ENCODE data around the gene HLA-A. TPM values are rescaled to one million over a fixed set of nuclear protein-coding genes. Genes with fewer than 3 reads are reported as not detected.

The HLA-A gene
- total and polyA plus RNA-seq, 10 donors = 1,154 to 1,886 (median 1,581) TPM

GRCh38 chr6:29980511-29980910 lies 38.2 kb downstream of the HLA-A start:
- no peak for DNase-seq
- intact Hi-C loops (cut with DNase I; ENCODE audit: low total_unique reads) = no loop called here
- no peaks in the 10 kb centered on the region for H3K9me3 ChIP-seq
- no peak overlapping the region for H3K4me3 ChIP-seq
- peaks cover 0 to 32% (median 14%) of the 10 kb centered on the region in 7 donors for H3K27me3 ChIP-seq (replicated peaks in 1 of 7)
- H3K27ac ChIP-seq = no peak overlapping the region
- TF ChIP-seq POLR2AphosphoS5 (IDR thresholded peaks at IDR 0.05) (peak in 1 of 3 donors; percentile 9), CTCF (IDR thresholded peaks at IDR 0.05 in 8 of 11, conservative IDR thresholded peaks at IDR 0.05 in 3 of 11) (no peak), POLR2A (IDR thresholded peaks at IDR 0.05) (no peak)
- no peaks in the 10 kb centered on the region for H3K36me3 ChIP-seq
- peaks cover 0 to 22% (median 17%) of the 10 kb centered on the region in 6 donors for H3K4me1 ChIP-seq
- 77 to 85% (median 82%) methylated on average over 10 of the region's 10 CpGs for WGBS, 5 donors

GRCh38 chr6:29981211-29981812 lies 39.0 kb downstream of the HLA-A start:
- H3K36me3 ChIP-seq = no peaks in the 10 kb centered on the region
- H3K27me3 ChIP-seq (replicated peaks in 1 of 7) = peaks cover 0 to 24% (median 8%) of the 10 kb centered on the region in 7 donors
- H3K9me3 ChIP-seq = no peaks in the 10 kb centered on the region
- H3K27ac ChIP-seq = no peak overlapping the region
- H3K4me1 ChIP-seq = peaks cover 0 to 14% (median 9%) of the 10 kb centered on the region in 6 donors
- DNase-seq = no peak
- 68 to 81% (median 72%) methylated on average over 8 of the region's 8 CpGs for WGBS, 5 donors
- TF ChIP-seq CTCF (IDR thresholded peaks at IDR 0.05 in 8 of 11, conservative IDR thresholded peaks at IDR 0.05 in 3 of 11) (no peak), POLR2A (IDR thresholded peaks at IDR 0.05) (no peak), POLR2AphosphoS5 (IDR thresholded peaks at IDR 0.05) (no peak)
- no peak overlapping the region for H3K4me3 ChIP-seq
- intact Hi-C loops (cut with DNase I; ENCODE audit: low total_unique reads) = no loop called here

DNA sequence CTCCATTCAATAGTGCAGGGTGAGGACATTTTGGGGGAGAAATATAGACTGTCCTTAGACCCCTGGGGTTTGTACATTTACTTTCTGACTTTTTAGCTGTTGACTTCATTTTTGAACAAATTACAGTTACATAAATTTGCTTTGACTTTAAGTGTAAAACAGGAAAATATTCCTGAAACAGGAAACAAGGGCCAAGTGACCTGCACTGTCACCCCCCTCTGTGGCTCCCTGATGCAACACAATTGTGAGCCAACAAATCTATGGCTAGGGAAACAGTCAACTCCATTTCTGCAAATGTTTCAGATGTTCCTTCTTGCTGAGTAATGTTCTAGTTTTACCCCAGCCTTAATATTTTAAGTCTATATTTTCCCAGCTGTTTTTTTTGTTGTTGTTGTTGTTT lies 39.8 kb downstream of the HLA-A start:
- H3K4me3 ChIP-seq = no peak overlapping the region
- H3K4me1 ChIP-seq = peaks cover 0 to 8% (median 5%) of the 10 kb centered on the region in 6 donors
- H3K27ac ChIP-seq = no peak overlapping the region
- peaks cover 0 to 16% (median 2%) of the 10 kb centered on the region in 7 donors for H3K27me3 ChIP-seq (replicated peaks in 1 of 7)
- intact Hi-C loops (cut with DNase I; ENCODE audit: low total_unique reads) = no loop called here
- no peaks in the 10 kb centered on the region for H3K36me3 ChIP-seq
- no peaks in the 10 kb centered on the region for H3K9me3 ChIP-seq
- TF ChIP-seq POLR2A (IDR thresholded peaks at IDR 0.05) (no peak), CTCF (IDR thresholded peaks at IDR 0.05 in 8 of 11, conservative IDR thresholded peaks at IDR 0.05 in 3 of 11) (no peak), POLR2AphosphoS5 (IDR thresholded peaks at IDR 0.05) (no peak)
- DNase-seq = no peak

- intact Hi-C loops (cut with DNase I; ENCODE audit: low total_unique reads) = no loop called here
- Histone ChIP-seq H3K36me3 (no peaks in the 10 kb centered on the region), H3K9me3 (no peaks in the 10 kb centered on the region), H3K4me1 (no peaks in the 10 kb centered on the region), H3K27me3 (replicated peaks in 1 of 7) (no peaks in the 10 kb centered on the region), H3K4me3 (no peak overlapping the region), H3K27ac (no peak overlapping the region)
- no peak for DNase-seq
- TF ChIP-seq POLR2A (IDR thresholded peaks at IDR 0.05) (no peak), CTCF (IDR thresholded peaks at IDR 0.05 in 8 of 11, conservative IDR thresholded peaks at IDR 0.05 in 3 of 11) (no peak), POLR2AphosphoS5 (IDR thresholded peaks at IDR 0.05) (no peak)
- WGBS, 5 donors = 48 to 91% (median 85%) methylated on average over 3 of the region's 3 CpGs
These were observed 41.9 kb downstream of the HLA-A start for GRCh38 chr6:29984232-29984631.
